HepG2 (cell line): Measurements from ENCODE around the gene TUBG1. TPM values are rescaled to one million over a fixed set of nuclear protein-coding genes. Genes with fewer than 3 reads are reported as not detected.

Experiments
- AHDC1 ChIP-seq: sonication (generic); formaldehyde crosslinking; IDR thresholded peaks from 2 replicates; pipeline ENCODE4 v1.5.1; 2020; ENCODE audit warnings: mild to moderate bottlenecking, missing genetic modification reagents, borderline replicate concordance
- CSRNP1 ChIP-seq: sonication (generic); formaldehyde crosslinking; IDR thresholded peaks from 2 replicates; pipeline ENCODE4 v1.8.1; 2023; ENCODE audit warnings: mild to moderate bottlenecking, missing genetic modification reagents
- DNMT3B ChIP-seq: conservative IDR thresholded peaks from 2 replicates; pipeline ENCODE4 v1.6.1; 2016; ENCODE audit warnings: missing biosample characterization, control low read depth
- RFXANK ChIP-seq: IDR thresholded peaks from 2 replicates; pipeline ENCODE4 v1.6.1; 2016
- ZFYVE20 ChIP-seq: sonication (generic); formaldehyde crosslinking; IDR thresholded peaks from 2 replicates; pipeline ENCODE4 v1.8.0; 2023; ENCODE audit warnings: low read depth, mild to moderate bottlenecking, moderate library complexity, missing genetic modification reagents, borderline replicate concordance
- ZNF296 ChIP-seq: sonication (generic); formaldehyde crosslinking; conservative IDR thresholded peaks from 2 replicates; pipeline ENCODE4 v1.5.0; 2020; ENCODE audit warnings: mild to moderate bottlenecking, missing genetic modification reagents
- ZNF317 ChIP-seq: sonication (generic); formaldehyde crosslinking; IDR thresholded peaks from 2 replicates; pipeline ENCODE4 v1.5.0; 2020; ENCODE audit warnings: mild to moderate bottlenecking, missing genetic modification reagents
- ZNF326 ChIP-seq: sonication (generic); formaldehyde crosslinking; IDR thresholded peaks from 2 replicates; pipeline ENCODE4 v1.4.0; 2020; ENCODE audit warnings: missing genetic modification reagents, borderline replicate concordance
- ZNF329 ChIP-seq: sonication (generic); formaldehyde crosslinking; IDR thresholded peaks from 2 replicates; pipeline ENCODE4 v1.9.0; 2021; ENCODE audit warnings: low read depth, mild to moderate bottlenecking, missing genetic modification reagents
- ZNF337 ChIP-seq: sonication (generic); formaldehyde crosslinking; IDR thresholded peaks from 2 replicates; pipeline ENCODE4 v1.5.1; 2020; ENCODE audit warnings: missing genetic modification reagents, low read depth, mild to moderate bottlenecking, borderline replicate concordance
- ZNF609 ChIP-seq: sonication (generic); formaldehyde crosslinking; IDR thresholded peaks from 2 replicates; pipeline ENCODE4 v1.4.0; 2020; ENCODE audit warnings: mild to moderate bottlenecking, missing genetic modification reagents, borderline replicate concordance
- polyA plus RNA-seq, 8 experiments: library from polyadenylated mRNA; depleted of rRNA in 3 of 8; stranded (reverse) in 7 of 8; unstranded in 1 of 8; fragments of >200 nt; fragmentation: Illumina TruSeq in 4 of 8; extraction: Trizol in 4 of 8; gene quantifications; 2 replicates each; pipeline versions ENCODE4 v1.2.1 to v1.2.3, GENCODE V29; 2011 to 2016; ENCODE audit warnings: low read depth in 4 of 8, missing spikeins in 1 of 8, mixed read lengths in 1 of 8; ENCODE audit not compliant: insufficient read depth in 1 of 8
- total RNA-seq, 5 experiments: library from RNA; depleted of rRNA; stranded (reverse); fragments of >200 nt; fragmentation: Illumina TruSeq; extraction: Trizol; gene quantifications; 2 replicates each; pipeline ENCODE4 v1.2.3, GENCODE V29; 2016; ENCODE audit warnings: low read depth in 1 of 5
- TF ChIP-seq, protein P1 (sequence below): sonication (generic); formaldehyde crosslinking; IDR thresholded peaks from 2 replicates; pipeline ENCODE4 v1.9.0; 2021; ENCODE audit warnings: missing genetic modification reagents, borderline replicate concordance

TUBG1 gene
- total and polyA plus RNA-seq, 2 of the 13 experiments (the other 11 are each of a cell fraction or from before 2014, with no cell fraction given): 74.1 to 137 TPM

- TF ChIP-seq AHDC1 (peak; percentile 31; the same call in 1 of the 2 replicates), ZNF329 (no peak), ZNF326 (CRISPR knock-in tag) (no peak), ZNF296 (no peak), ZNF317 (CRISPR knock-in tag) (no peak), CSRNP1 (CRISPR knock-in tag) (0 out of 2 replicates have a peak, but pooled peaks have one; percentile 9), RFXANK (CRISPR knock-in tag) (no peak), ZNF609 (no peak), DNMT3B (CRISPR knock-in tag) (0 out of 2 replicates have a peak, but pooled peaks have one; percentile 17), ZFYVE20 (CRISPR knock-in tag) (no peak), ZNF337 (CRISPR knock-in tag) (no peak)
- TF ChIP-seq, protein P1, sequence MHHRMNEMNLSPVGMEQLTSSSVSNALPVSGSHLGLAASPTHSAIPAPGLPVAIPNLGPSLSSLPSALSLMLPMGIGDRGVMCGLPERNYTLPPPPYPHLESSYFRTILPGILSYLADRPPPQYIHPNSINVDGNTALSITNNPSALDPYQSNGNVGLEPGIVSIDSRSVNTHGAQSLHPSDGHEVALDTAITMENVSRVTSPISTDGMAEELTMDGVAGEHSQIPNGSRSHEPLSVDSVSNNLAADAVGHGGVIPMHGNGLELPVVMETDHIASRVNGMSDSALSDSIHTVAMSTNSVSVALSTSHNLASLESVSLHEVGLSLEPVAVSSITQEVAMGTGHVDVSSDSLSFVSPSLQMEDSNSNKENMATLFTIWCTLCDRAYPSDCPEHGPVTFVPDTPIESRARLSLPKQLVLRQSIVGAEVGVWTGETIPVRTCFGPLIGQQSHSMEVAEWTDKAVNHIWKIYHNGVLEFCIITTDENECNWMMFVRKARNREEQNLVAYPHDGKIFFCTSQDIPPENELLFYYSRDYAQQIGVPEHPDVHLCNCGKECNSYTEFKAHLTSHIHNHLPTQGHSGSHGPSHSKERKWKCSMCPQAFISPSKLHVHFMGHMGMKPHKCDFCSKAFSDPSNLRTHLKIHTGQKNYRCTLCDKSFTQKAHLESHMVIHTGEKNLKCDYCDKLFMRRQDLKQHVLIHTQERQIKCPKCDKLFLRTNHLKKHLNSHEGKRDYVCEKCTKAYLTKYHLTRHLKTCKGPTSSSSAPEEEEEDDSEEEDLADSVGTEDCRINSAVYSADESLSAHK (CRISPR knock-in tag): no peak
These were observed 940 bp upstream of the TUBG1 start (continued) for GRCh38 chr17:42608305-42609181.
